ENCODE data around the gene LGR6.

- TF ChIP-seq EP300 (IDR thresholded peaks at IDR 0.05) (no peak), CTCF (IDR thresholded peaks at IDR 0.05) (no peak), POLR2AphosphoS5 (IDR thresholded peaks at IDR 0.05) (no peak), POLR2A (IDR thresholded peaks at IDR 0.05) (no peak)
Observed at GRCh38 chr1:202289009-202289408, 95.4 kb downstream of the LGR6 start.
